ENCODE data around the gene HDAC9.

Gene HDAC9

DNA sequence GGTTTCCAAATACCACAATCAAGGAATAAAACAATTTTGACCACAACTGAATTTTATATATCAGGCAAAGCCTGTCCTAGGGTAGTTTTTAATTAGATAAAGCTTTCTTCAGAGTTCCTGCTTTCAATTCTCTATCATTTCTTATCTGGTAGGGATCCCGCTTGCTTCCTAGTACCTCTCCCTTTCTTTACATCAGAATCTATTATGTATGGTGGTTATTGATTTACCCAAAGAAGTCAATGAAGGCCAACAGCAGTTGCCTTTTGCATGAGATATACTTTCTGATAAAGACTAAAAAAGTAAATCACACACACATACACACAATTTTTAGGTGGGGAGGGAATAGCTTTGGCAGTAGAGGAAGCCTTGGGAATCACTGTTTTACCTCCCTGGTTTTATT lies 70.7 kb downstream of the HDAC9 start:
- Histone ChIP-seq H3K4me1 (ENCODE audit: control insufficient read depth in 1 of 2, insufficient read depth in 1 of 2, low read depth in 1 of 2, low read length in 1 of 2) (no peaks in the 10 kb centered on the region), H3K9me3 (no peaks in the 10 kb centered on the region), H3K36me3 (no peaks in the 10 kb centered on the region), H3K27me3 (no peaks in the 10 kb centered on the region), H3K27ac (no peak overlapping the region), H3K4me3 (ENCODE audit: low read depth in 1 of 2, low read length in 1 of 2) (no peak overlapping the region)
- no peak for TF ChIP-seq CTCF (IDR thresholded peaks at IDR 0.05)

- H3K27me3 ChIP-seq, result no peaks in the 10 kb centered on the region
- H3K36me3 ChIP-seq, result no peaks in the 10 kb centered on the region
- TF ChIP-seq CTCF (IDR thresholded peaks at IDR 0.05), result no peak
- H3K4me1 ChIP-seq (ENCODE audit: control insufficient read depth in 1 of 2, insufficient read depth in 1 of 2, low read depth in 1 of 2, low read length in 1 of 2), result no peaks in the 10 kb centered on the region
- no peak overlapping the region for H3K27ac ChIP-seq
- no peaks in the 10 kb centered on the region for H3K9me3 ChIP-seq
- H3K4me3 ChIP-seq (ENCODE audit: low read depth in 1 of 2, low read length in 1 of 2), result no peak overlapping the region
These were observed 71.3 kb downstream of the HDAC9 start for GRCh38 chr7:18566829-18567228.

- TF ChIP-seq CTCF (IDR thresholded peaks at IDR 0.05), result no peak
- Histone ChIP-seq H3K36me3 (no peaks in the 10 kb centered on the region), H3K4me3 (ENCODE audit: low read depth in 1 of 2, low read length in 1 of 2) (no peak overlapping the region), H3K27ac (no peak overlapping the region), H3K9me3 (no peaks in the 10 kb centered on the region), H3K27me3 (no peaks in the 10 kb centered on the region), H3K4me1 (ENCODE audit: control insufficient read depth in 1 of 2, insufficient read depth in 1 of 2, low read depth in 1 of 2, low read length in 1 of 2) (no peaks in the 10 kb centered on the region)
These were observed 74.9 kb downstream of the HDAC9 start for GRCh38 chr7:18570441-18570840.

- no peaks in the 10 kb centered on the region for H3K27me3 ChIP-seq
- no peaks in the 10 kb centered on the region for H3K9me3 ChIP-seq
- no peaks in the 10 kb centered on the region for H3K36me3 ChIP-seq
- TF ChIP-seq CTCF (IDR thresholded peaks at IDR 0.05), result no peak
- H3K27ac ChIP-seq, result no peak overlapping the region
- no peaks in the 10 kb centered on the region for H3K4me1 ChIP-seq (ENCODE audit: control insufficient read depth in 1 of 2, insufficient read depth in 1 of 2, low read depth in 1 of 2, low read length in 1 of 2)
- no peak overlapping the region for H3K4me3 ChIP-seq (ENCODE audit: low read depth in 1 of 2, low read length in 1 of 2)
These were observed 75.4 kb downstream of the HDAC9 start for GRCh38 chr7:18570890-18571478.

DNA sequence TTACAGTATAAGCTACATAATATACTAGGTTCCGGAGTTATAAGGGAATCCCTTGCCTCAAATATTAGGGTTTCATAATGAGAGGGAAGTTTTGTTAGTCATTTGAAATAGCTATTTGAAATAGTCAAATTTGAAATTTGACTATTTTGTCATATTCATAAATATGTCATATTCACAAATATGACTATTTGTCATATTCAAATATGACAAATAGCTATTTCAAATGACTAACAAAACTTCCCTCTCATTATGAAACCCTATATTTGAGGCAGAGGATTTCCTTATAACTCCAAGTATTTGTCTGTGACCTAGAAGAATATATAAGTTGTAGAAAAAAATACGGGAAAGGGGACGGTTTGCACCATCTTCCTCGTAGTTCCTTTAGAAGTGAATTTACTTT lies 76.6 kb downstream of the HDAC9 start:
- Histone ChIP-seq H3K27me3 (no peaks in the 10 kb centered on the region), H3K4me1 (ENCODE audit: control insufficient read depth in 1 of 2, insufficient read depth in 1 of 2, low read depth in 1 of 2, low read length in 1 of 2) (no peaks in the 10 kb centered on the region), H3K27ac (no peak overlapping the region), H3K36me3 (no peaks in the 10 kb centered on the region), H3K4me3 (ENCODE audit: low read depth in 1 of 2, low read length in 1 of 2) (no peak overlapping the region), H3K9me3 (no peaks in the 10 kb centered on the region)
- no peak for TF ChIP-seq CTCF (IDR thresholded peaks at IDR 0.05)

DNA sequence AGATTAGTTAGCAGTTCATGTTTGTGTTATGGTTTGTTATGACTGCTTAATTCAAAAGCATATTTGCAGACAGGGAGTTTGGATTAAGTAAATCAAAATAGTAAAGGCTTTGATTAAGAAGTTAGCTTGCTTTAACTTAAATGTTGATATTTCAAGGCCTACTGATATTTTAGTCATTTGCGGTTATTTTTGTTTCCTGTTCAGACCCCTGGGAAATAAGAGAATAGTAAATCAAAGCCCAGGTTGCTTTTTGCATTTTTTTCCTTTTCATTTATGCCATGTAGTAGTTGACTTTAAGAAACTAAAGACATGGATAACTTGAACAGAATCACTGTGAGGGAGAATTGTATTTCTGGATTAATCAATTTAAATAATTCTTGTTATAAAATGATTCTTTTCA lies 77.3 kb downstream of the HDAC9 start:
- no peaks in the 10 kb centered on the region for H3K27me3 ChIP-seq
- H3K36me3 ChIP-seq, result no peaks in the 10 kb centered on the region
- no peaks in the 10 kb centered on the region for H3K4me1 ChIP-seq (ENCODE audit: control insufficient read depth in 1 of 2, insufficient read depth in 1 of 2, low read depth in 1 of 2, low read length in 1 of 2)
- H3K9me3 ChIP-seq, result no peaks in the 10 kb centered on the region
- TF ChIP-seq CTCF (IDR thresholded peaks at IDR 0.05), result no peak
- no peak overlapping the region for H3K4me3 ChIP-seq (ENCODE audit: low read depth in 1 of 2, low read length in 1 of 2)
- no peak overlapping the region for H3K27ac ChIP-seq
